NB4 (cell line): Measurements from ENCODE around the gene PLPPR5.
"Not testable (repeated sequence)": the region's sequence is repeated elsewhere in the genome, so short reads cannot be mapped to it uniquely, and the experiment has no call there.

ENCODE experiments used
- MYC ChIP-seq: IDR thresholded peaks from 2 replicates; pipeline ENCODE4 v1.6.1; 2011; ENCODE audit warnings: low read depth, low read length
- POLR2A ChIP-seq: IDR thresholded peaks from 2 replicates; pipeline ENCODE4 v1.6.1; 2011; ENCODE audit warnings: mild to moderate bottlenecking; ENCODE audit not compliant: insufficient read length; ENCODE audit errors: extremely low read depth
- TF ChIP-seq, protein P1 (sequence below): IDR thresholded peaks from 2 replicates; pipeline ENCODE4 v1.6.1; 2011; ENCODE audit warnings: low read depth, low read length
- TF ChIP-seq, protein P2 (sequence below): IDR thresholded peaks from one replicate; pipeline ENCODE4 v1.5.1; 2012; ENCODE audit warnings: low read depth, low read length

DNA sequence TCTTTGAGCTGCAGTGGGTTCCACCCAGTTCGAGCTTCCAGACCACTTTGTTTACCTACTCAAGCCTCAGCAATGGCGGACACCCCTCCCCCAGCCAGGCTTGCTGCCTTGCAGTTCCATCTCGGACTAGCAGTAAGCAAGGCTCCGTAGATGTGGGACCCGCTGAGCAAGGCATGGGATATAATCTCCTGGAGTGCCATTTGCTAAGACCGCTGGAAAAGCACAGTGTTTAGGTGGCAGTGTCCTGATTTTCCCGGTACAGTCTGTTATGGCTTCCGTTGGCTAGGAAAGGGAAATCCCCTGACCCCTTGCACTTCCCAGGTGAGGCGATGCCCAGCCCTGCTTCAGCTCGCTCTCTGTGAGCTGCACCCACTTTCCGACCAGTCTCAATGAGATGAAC, 123.4 kb downstream of the PLPPR5 start:
- TF ChIP-seq, protein P1, sequence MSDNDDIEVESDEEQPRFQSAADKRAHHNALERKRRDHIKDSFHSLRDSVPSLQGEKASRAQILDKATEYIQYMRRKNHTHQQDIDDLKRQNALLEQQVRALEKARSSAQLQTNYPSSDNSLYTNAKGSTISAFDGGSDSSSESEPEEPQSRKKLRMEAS = not testable (repeated sequence)
- TF ChIP-seq, protein P2, sequence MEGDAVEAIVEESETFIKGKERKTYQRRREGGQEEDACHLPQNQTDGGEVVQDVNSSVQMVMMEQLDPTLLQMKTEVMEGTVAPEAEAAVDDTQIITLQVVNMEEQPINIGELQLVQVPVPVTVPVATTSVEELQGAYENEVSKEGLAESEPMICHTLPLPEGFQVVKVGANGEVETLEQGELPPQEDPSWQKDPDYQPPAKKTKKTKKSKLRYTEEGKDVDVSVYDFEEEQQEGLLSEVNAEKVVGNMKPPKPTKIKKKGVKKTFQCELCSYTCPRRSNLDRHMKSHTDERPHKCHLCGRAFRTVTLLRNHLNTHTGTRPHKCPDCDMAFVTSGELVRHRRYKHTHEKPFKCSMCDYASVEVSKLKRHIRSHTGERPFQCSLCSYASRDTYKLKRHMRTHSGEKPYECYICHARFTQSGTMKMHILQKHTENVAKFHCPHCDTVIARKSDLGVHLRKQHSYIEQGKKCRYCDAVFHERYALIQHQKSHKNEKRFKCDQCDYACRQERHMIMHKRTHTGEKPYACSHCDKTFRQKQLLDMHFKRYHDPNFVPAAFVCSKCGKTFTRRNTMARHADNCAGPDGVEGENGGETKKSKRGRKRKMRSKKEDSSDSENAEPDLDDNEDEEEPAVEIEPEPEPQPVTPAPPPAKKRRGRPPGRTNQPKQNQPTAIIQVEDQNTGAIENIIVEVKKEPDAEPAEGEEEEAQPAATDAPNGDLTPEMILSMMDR = not testable (repeated sequence)
- not testable (repeated sequence) for TF ChIP-seq POLR2A, MYC
